ENCODE measurements around the gene LPP. TPM values are rescaled to one million over a fixed set of nuclear protein-coding genes. Genes with fewer than 3 reads are reported as not detected.

LPP gene
- total and polyA plus RNA-seq, 2 of the 4 experiments (the other 2 are of a cell fraction): 16.0 to 130 TPM

DNA sequence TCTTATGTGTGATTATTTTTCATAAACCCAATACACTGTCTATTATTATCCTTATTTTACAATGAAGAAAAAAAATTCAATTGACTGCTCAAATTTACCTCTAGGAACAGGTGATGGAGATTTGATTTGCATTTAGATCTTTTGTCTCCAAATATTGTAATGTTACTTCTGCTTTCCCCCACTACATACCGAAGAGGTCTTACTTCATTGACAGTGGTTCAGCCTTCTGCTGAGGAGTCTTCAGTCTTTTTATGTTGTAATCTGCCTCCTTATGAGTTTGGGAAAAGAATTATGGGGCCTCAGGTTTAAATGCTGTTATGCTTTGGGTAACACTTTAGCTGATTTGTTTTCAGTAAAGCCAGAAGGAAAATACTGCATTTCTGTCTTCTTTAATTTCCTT lies 199.5 kb downstream of the LPP start:
- peaks cover 50 to 84% of the 10 kb centered on the region in 2 experiments for H3K79me1 ChIP-seq (ENCODE audit: low read depth in 1 of 2, low read length in 2 of 2)
- H3K4me1 ChIP-seq (ENCODE audit: control insufficient read depth, insufficient read depth, low read length): peaks cover 10% of the 10 kb centered on the region
- H2AFZ ChIP-seq (replicated peaks; ENCODE audit: low read length, poor library complexity): no peak overlapping the region
- H3K4ac ChIP-seq (ENCODE audit: low read depth, low read length): no peak overlapping the region
- intact Hi-C loops (cut with micrococcal nuclease) (no loop called here), in situ Hi-C loops (cut with MboI; ENCODE audit: low sequenced_read_pairs) (no loop called here), dilution Hi-C loops (cut with HindIII; ENCODE audit: low sequenced_read_pairs, unreplicated experiment) (no loop called here)
- no peak overlapping the region for H2BK20ac ChIP-seq (ENCODE audit: low read depth, low read length)
- POLR2A ChIA-PET (ENCODE audit: unreplicated experiment): no interaction called here
- CTCF ChIA-PET: no interaction called here
- no peak overlapping the region for H2BK5ac ChIP-seq (ENCODE audit: low read depth, low read length, poor library complexity, severe bottlenecking)
- ATAC-seq (ENCODE audit: low read depth) (no peak), DNase-seq (no peak)
- no peak overlapping the region for H3K4me2 ChIP-seq (ENCODE audit: low read depth, low read length)
- no TSS peak for BruUV-seq (replicated peaks)
- WGBS, 2 experiments (ENCODE audit: extremely low coverage in 2 of 2, insufficient read length in 1 of 2): no CpG with 5 or more reads among the region's 1 CpG
- no peak for TF ChIP-seq MXI1 (IDR thresholded peaks at IDR 0.05; ENCODE audit: borderline replicate concordance, low read depth, low read length)
- no peak for TF ChIP-seq NFE2L2 (IDR thresholded peaks at IDR 0.05; ENCODE audit: low read depth, low read length)
- no peak for TF ChIP-seq CHD1 (IDR thresholded peaks at IDR 0.05; ENCODE audit: low read depth, low read length)
- no peak for TF ChIP-seq SMC3 (IDR thresholded peaks at IDR 0.05; ENCODE audit: low read depth, low read length)
- no peak for TF ChIP-seq RFX5 (IDR thresholded peaks at IDR 0.05; ENCODE audit: low read depth, low read length)
- TF ChIP-seq MAZ (IDR thresholded peaks at IDR 0.05; ENCODE audit: borderline replicate concordance, low read depth, low read length): no peak
- TF ChIP-seq, protein P1, sequence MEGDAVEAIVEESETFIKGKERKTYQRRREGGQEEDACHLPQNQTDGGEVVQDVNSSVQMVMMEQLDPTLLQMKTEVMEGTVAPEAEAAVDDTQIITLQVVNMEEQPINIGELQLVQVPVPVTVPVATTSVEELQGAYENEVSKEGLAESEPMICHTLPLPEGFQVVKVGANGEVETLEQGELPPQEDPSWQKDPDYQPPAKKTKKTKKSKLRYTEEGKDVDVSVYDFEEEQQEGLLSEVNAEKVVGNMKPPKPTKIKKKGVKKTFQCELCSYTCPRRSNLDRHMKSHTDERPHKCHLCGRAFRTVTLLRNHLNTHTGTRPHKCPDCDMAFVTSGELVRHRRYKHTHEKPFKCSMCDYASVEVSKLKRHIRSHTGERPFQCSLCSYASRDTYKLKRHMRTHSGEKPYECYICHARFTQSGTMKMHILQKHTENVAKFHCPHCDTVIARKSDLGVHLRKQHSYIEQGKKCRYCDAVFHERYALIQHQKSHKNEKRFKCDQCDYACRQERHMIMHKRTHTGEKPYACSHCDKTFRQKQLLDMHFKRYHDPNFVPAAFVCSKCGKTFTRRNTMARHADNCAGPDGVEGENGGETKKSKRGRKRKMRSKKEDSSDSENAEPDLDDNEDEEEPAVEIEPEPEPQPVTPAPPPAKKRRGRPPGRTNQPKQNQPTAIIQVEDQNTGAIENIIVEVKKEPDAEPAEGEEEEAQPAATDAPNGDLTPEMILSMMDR (conservative IDR thresholded peaks at IDR 0.05; ENCODE audit: low read depth, low read length): no peak
- TF ChIP-seq POLR2A (IDR thresholded peaks at IDR 0.05; ENCODE audit: low read depth, low read length): no peak
- TF ChIP-seq, protein P2, sequence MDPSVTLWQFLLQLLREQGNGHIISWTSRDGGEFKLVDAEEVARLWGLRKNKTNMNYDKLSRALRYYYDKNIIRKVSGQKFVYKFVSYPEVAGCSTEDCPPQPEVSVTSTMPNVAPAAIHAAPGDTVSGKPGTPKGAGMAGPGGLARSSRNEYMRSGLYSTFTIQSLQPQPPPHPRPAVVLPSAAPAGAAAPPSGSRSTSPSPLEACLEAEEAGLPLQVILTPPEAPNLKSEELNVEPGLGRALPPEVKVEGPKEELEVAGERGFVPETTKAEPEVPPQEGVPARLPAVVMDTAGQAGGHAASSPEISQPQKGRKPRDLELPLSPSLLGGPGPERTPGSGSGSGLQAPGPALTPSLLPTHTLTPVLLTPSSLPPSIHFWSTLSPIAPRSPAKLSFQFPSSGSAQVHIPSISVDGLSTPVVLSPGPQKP (IDR thresholded peaks at IDR 0.05; ENCODE audit: borderline replicate concordance, low read depth, low read length): no peak
- no peak for TF ChIP-seq MAFK (IDR thresholded peaks at IDR 0.05; ENCODE audit: low read depth, low read length)
- TF ChIP-seq BHLHE40 (IDR thresholded peaks at IDR 0.05; ENCODE audit: low read depth, low read length): no peak
- peaks cover 23% of the 10 kb centered on the region for H3K9me1 ChIP-seq (ENCODE audit: insufficient read depth, low read length)
- no peak overlapping the region for H4K91ac ChIP-seq (ENCODE audit: insufficient read depth, low read depth, low read length)
- no peak overlapping the region for H4K5ac ChIP-seq (ENCODE audit: low read depth, low read length)
- H2AK5ac ChIP-seq (ENCODE audit: low read depth, low read length): no peak overlapping the region
- no peak overlapping the region for H4K8ac ChIP-seq (ENCODE audit: low read depth in 2 of 2, low read length in 2 of 2)
- H2BK15ac ChIP-seq (ENCODE audit: low read depth, low read length): no peak overlapping the region
- H2BK120ac ChIP-seq (ENCODE audit: low read depth, low read length): no peak overlapping the region
- H3K14ac ChIP-seq (replicated peaks; ENCODE audit: low read depth, low read length): no peak overlapping the region
- no peak overlapping the region for H3K9ac ChIP-seq (ENCODE audit: low read depth, low read length)
- H2AK9ac ChIP-seq (replicated peaks; ENCODE audit: low read depth, low read length, poor library complexity): no peak overlapping the region
- H3K27me3 ChIP-seq (ENCODE audit: control insufficient read depth, insufficient read depth, low read length): no peaks in the 10 kb centered on the region
- H3K23ac ChIP-seq (ENCODE audit: low read depth, low read length): no peak overlapping the region
- H3K56ac ChIP-seq (ENCODE audit: extremely low read depth, insufficient read depth, low read length): no peak overlapping the region
- H3K4me3 ChIP-seq (ENCODE audit: insufficient read depth, low read depth, low read length): no peak overlapping the region
- no peak overlapping the region for H3K27ac ChIP-seq (ENCODE audit: insufficient read depth, low read length)
- H3K18ac ChIP-seq (ENCODE audit: low read depth, low read length): no peak overlapping the region
- peaks cover 69% of the 10 kb centered on the region for H4K20me1 ChIP-seq (ENCODE audit: insufficient read depth, low read length)
- peaks cover 10% of the 10 kb centered on the region for H3K36me3 ChIP-seq (ENCODE audit: control insufficient read depth, insufficient read depth, low read length)
- no peaks in the 10 kb centered on the region for H3K9me3 ChIP-seq (ENCODE audit: control insufficient read depth, insufficient read depth, low read length)
